ENCODE measurements around the gene CSMD2.

- TF ChIP-seq CTCF (conservative IDR thresholded peaks at IDR 0.05; ENCODE audit: low read length) (no peak), EZH2phosphoT487 (IDR thresholded peaks at IDR 0.05; ENCODE audit: borderline replicate concordance, low read depth, low read length) (no peak)
These were observed 168.7 kb downstream of the CSMD2 start for GRCh38 chr1:33996281-33996680.
